ENCODE measurements around the gene DEPP1. TPM values are rescaled to one million over a fixed set of nuclear protein-coding genes. Genes with fewer than 3 reads are reported as not detected.

Gene DEPP1
- total and polyA plus RNA-seq, 2 experiments from 2014 or later = 0.37 to 1.3 TPM

GRCh38 chr10:45005284-45005683 lies 26.7 kb upstream of the DEPP1 start:
- peaks cover 31% of the 10 kb centered on the region for H3K36me3 Mint-ChIP-seq (ENCODE audit: low read depth)

GRCh38 chr10:45004661-45005060 lies 26.1 kb upstream of the DEPP1 start:
- peaks cover 34% of the 10 kb centered on the region for H3K36me3 Mint-ChIP-seq (ENCODE audit: low read depth)
- peaks cover 4% of the 10 kb centered on the region for H4K20me1 ChIP-seq (replicated peaks; ENCODE audit: insufficient read depth)
- DNase-seq (ENCODE audit: low spot score) = no peak

More at GRCh38 chr10:45005284-45005683, 26.7 kb upstream of the DEPP1 start:
- H3K4me2 ChIP-seq = no peak overlapping the region
- peaks cover 7% of the 10 kb centered on the region; the same call in 1 of the 2 replicates for H3K4me1 ChIP-seq (ENCODE audit: insufficient read depth)
- peaks cover 37% of the 10 kb centered on the region for H3K79me2 ChIP-seq (replicated peaks; ENCODE audit: insufficient read depth)
- Mint-ChIP-seq H3K4me1 (peaks cover 12% of the 10 kb centered on the region), H3K27ac (no peak overlapping the region), H3K9me3 (peaks cover 13% of the 10 kb centered on the region), H3K27me3 (ENCODE audit: insufficient read depth, low read depth, poor library complexity) (peaks cover 5% of the 10 kb centered on the region), H3K4me3 (no peak overlapping the region)
- no peak overlapping the region for H3K4me3 ChIP-seq
- no peak for DNase-seq (ENCODE audit: low spot score)
- H3K27ac ChIP-seq (ENCODE audit: low read depth) = no peak overlapping the region
- H4K20me1 ChIP-seq (replicated peaks; ENCODE audit: insufficient read depth) = peaks cover 4% of the 10 kb centered on the region
- no peak for ATAC-seq
- no peaks in the 10 kb centered on the region for H3K9me2 ChIP-seq (ENCODE audit: insufficient read depth)
- no peaks in the 10 kb centered on the region for H3K27me3 ChIP-seq (ENCODE audit: insufficient read depth)
- H3K36me3 ChIP-seq (ENCODE audit: insufficient read depth) = no peaks in the 10 kb centered on the region
- no peaks in the 10 kb centered on the region for H3F3A ChIP-seq (replicated peaks; ENCODE audit: low read depth)
- no peak overlapping the region for H2AFZ ChIP-seq
- TF ChIP-seq ZNF114 (CRISPR knock-in tag; IDR thresholded peaks at IDR 0.05) (no peak), POLR2AphosphoS5 (IDR thresholded peaks at IDR 0.05; ENCODE audit: low read depth) (no peak), ETS1 (IDR thresholded peaks at IDR 0.05) (no peak), ZNF331 (CRISPR knock-in tag; IDR thresholded peaks at IDR 0.05; ENCODE audit: low read depth) (no peak), CREB1 (CRISPR knock-in tag; IDR thresholded peaks at IDR 0.05; ENCODE audit: low read depth) (no peak)

More at GRCh38 chr10:45004661-45005060, 26.1 kb upstream of the DEPP1 start:
- Histone ChIP-seq H3K9me2 (ENCODE audit: insufficient read depth) (no peaks in the 10 kb centered on the region), H3K4me1 (ENCODE audit: insufficient read depth) (peaks cover 11% of the 10 kb centered on the region; the same call in 1 of the 2 replicates), H3K4me3 (no peak overlapping the region), H2AFZ (no peak overlapping the region), H3K36me3 (ENCODE audit: insufficient read depth) (no peaks in the 10 kb centered on the region), H3K27ac (ENCODE audit: low read depth) (no peak overlapping the region), H3K4me2 (no peak overlapping the region), H3K27me3 (ENCODE audit: insufficient read depth) (no peaks in the 10 kb centered on the region), H3F3A (replicated peaks; ENCODE audit: low read depth) (no peaks in the 10 kb centered on the region), H3K79me2 (replicated peaks; ENCODE audit: insufficient read depth) (peaks cover 37% of the 10 kb centered on the region)
- TF ChIP-seq NANOG (IDR thresholded peaks at IDR 0.05; ENCODE audit: borderline replicate concordance) = no peak
- no peak for TF ChIP-seq REST (IDR thresholded peaks at IDR 0.05; ENCODE audit: unreplicated experiment)
- TF ChIP-seq ZNF462 (CRISPR knock-in tag; IDR thresholded peaks at IDR 0.05) = no peak
- no peak overlapping the region for H3K4me3 Mint-ChIP-seq
- H3K27ac Mint-ChIP-seq = no peak overlapping the region
- ATAC-seq = no peak
- peaks cover 10% of the 10 kb centered on the region for H3K27me3 Mint-ChIP-seq (ENCODE audit: insufficient read depth, low read depth, poor library complexity)
- peaks cover 18% of the 10 kb centered on the region for H3K9me3 Mint-ChIP-seq
- peaks cover 18% of the 10 kb centered on the region for H3K4me1 Mint-ChIP-seq
